ENCODE measurements around the gene LAMA5.

- TF ChIP-seq EZH2 (IDR thresholded peaks at IDR 0.05; ENCODE audit: low read depth, unreplicated experiment): no peak
- TF ChIP-seq CTCF (conservative IDR thresholded peaks at IDR 0.05; ENCODE audit: low read depth in 2 of 2): no peak
- TF ChIP-seq POLR2AphosphoS5 (IDR thresholded peaks at IDR 0.05; ENCODE audit: low read depth): no peak
- no peak for TF ChIP-seq NANOG (IDR thresholded peaks at IDR 0.05; ENCODE audit: borderline replicate concordance)
- no peak for TF ChIP-seq CREB1 (CRISPR knock-in tag; IDR thresholded peaks at IDR 0.05; ENCODE audit: low read depth)
- no peak for TF ChIP-seq EZH2phosphoT487 (IDR thresholded peaks at IDR 0.05; ENCODE audit: unreplicated experiment)
- TF ChIP-seq JUNB (IDR thresholded peaks at IDR 0.05; ENCODE audit: unreplicated experiment): no peak
- TF ChIP-seq ZNF114 (CRISPR knock-in tag; IDR thresholded peaks at IDR 0.05): no peak
- no peak for TF ChIP-seq ZNF331 (CRISPR knock-in tag; IDR thresholded peaks at IDR 0.05; ENCODE audit: low read depth)
- no peak for TF ChIP-seq ZNF462 (CRISPR knock-in tag; IDR thresholded peaks at IDR 0.05)
- TF ChIP-seq REST (IDR thresholded peaks at IDR 0.05; ENCODE audit: unreplicated experiment): no peak
- no peak for TF ChIP-seq STAT1 (IDR thresholded peaks at IDR 0.05; ENCODE audit: unreplicated experiment)
- no peak for TF ChIP-seq ETS1 (IDR thresholded peaks at IDR 0.05)
These were observed 43.8 kb upstream of the LAMA5 start for GRCh38 chr20:62410746-62411478.

Data from GM23338 (cell line).